ENCODE results near the gene TSPAN9.

Gene TSPAN9

DNA sequence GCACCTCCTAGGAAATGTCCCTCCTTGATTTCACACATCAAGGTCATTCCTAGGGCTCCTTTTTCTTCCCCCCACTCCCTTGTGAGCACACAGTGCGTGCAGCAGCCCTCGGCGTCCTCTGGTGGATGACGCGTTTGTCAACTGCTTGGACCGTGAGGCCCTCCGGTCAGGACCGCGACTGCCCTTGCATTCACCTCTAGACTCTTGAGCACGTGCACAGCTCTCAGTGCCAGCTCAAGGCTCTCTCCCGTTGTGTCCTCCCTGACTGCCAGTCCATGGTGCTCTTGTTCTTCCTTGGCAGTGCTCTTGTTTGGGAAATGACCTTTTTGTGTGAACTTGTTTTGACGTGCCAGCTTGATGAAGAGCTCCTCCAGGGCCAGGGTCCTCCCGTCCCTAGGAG, 67.9 kb downstream of the TSPAN9 start:
- no peak for DNase-seq

GRCh38 chr12:3145546-3146310, 68.5 kb downstream of the TSPAN9 start:
- no peak for DNase-seq

DNA sequence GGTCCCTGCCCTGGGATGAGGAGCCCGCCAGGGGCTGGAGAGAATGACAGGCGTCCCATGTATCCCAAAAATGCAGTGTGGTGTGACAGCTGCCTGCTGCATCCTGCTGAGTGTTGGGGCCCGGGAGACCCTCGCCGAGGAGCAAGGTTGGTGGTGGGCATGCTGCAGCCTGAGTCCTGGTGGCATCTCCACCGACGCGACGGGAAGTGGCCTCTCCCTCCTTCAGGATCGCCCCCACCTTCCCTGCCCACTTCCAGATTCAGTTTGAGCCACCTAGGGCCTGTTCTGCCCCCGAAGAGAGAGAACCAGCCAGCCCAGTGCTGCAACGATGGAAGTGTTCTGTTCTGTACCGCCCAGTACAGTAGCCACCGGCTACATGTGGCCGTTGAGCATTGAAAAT, 70.1 kb downstream of the TSPAN9 start:
- DNase-seq = no peak

GRCh38 chr12:3148366-3149000, 71.3 kb downstream of the TSPAN9 start:
- no peak for DNase-seq

GRCh38 chr12:3149515-3150307, 72.5 kb downstream of the TSPAN9 start:
- no peak for DNase-seq

- DNase-seq = no peak
Measured at GRCh38 chr12:3150308-3150670, 73.1 kb downstream of the TSPAN9 start.

DNA sequence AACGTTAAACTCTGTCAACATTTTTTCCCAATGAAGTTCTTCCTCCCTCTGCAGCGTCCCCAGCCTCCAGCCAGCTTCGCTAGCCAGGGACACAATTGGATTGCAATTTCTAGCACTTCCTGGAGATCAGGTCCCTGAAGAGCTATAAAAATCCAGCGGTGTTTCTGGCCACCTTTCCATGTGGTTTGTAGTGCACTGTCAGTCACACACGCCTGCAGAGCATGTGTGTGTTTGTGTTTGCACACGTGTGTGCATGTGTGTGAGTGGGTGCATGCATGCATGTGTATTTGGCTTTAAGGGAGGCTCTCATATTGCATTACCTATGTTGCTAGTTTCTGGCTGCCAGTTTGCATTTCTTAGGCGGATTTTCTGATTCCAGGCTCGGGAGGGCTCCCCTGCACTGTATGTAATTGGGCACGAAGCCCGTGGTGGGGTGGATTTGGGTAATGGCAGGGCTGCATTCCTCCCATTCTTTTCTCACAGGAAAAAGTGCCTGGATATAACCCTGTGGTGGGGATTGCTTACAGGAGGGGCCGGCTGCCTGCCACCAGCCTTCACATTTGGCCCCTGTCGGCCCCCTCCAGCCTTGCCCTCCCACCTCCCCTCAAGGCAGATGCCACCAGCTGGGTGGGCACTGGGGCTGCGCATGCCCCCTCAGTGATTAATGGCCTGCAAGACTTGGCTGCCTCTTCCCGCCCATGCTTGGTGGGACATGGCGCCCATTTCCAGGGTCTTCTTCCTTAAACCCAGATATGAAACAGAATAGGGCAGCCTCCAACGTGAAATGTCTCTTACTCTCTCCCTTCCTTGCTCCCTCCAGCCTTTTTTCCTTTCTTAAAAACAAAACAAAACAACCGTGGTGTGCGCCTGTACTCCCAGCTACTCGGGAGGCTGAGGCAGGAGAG, 74.0 kb downstream of the TSPAN9 start:
- no peak for DNase-seq

GRCh38 chr12:3152011-3152511, 74.9 kb downstream of the TSPAN9 start:
- no peak for DNase-seq

GRCh38 chr12:3152892-3153291, 75.7 kb downstream of the TSPAN9 start:
- DNase-seq = no peak

- no peak for DNase-seq
Measured at GRCh38 chr12:3154006-3154405, 76.8 kb downstream of the TSPAN9 start.

DNA sequence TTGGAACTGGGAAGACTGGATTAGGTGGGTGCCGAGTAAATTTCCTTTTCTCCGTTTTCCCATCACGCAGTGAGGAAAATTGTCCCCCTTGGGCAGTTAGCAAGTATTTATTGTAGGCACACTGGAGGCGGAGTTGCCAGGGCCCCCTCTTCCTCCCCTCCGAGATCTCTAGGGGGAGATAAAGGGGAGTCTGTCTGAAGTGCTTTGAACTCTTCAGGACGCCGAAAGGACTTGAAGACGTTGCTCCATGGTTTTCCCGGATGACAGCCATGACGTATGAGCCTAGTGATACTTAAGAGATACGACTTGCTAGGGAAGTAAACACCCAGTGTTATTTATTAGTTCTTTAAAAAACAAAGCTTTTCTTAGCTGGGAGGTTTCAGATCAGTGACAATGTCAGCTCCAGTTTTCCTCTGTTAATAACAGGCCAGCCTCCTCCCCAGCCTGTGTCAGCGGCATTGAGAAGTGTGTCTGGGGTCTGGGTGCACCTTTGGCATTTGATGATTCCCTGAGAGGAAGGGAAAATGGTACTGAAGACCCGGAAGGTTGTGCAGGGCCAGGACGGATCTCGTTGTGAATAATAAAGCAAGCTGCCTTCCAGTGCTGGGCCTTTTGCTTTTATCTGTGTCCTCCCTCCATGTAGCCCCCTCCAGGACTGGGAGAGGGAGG, 78.7 kb downstream of the TSPAN9 start:
- DNase-seq = no peak

DNA sequence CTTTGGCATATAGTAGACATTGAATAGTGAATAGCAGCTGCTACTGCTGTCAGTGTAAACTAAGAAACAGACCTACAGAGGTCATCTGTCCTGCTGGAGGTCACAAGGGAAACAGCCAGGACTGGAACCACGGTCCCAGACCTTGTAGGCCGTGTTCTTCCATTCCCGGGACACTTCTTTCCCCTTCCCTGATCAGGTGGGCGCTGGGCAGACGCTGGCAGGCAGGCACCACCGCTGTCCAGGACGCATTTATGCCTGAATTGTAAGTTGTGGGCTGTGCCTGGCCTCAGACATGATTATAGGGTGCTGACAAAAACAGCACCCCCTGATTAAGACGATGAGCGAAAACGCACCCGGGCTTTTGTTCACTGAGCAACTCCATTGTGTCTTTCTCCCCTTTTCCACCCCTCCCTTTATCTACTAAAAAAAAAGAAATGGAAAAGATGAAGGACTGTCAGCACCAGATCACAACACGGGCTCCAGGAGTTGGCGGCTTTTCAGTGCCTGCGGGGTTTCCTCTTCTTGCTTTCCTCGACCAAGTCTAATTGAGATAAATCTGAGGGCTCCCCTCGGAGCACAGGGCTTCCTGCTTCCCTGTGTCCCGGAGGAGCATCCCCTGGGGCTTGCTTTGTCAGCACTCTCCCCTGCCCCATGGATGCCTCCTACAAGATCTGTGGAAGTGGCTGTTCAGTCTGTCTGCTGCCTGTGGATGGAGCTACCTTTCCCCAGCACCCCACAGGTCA, 80.6 kb downstream of the TSPAN9 start:
- DNase-seq = no peak

GRCh38 chr12:3158851-3159465, 81.8 kb downstream of the TSPAN9 start:
- no peak for DNase-seq

DNA sequence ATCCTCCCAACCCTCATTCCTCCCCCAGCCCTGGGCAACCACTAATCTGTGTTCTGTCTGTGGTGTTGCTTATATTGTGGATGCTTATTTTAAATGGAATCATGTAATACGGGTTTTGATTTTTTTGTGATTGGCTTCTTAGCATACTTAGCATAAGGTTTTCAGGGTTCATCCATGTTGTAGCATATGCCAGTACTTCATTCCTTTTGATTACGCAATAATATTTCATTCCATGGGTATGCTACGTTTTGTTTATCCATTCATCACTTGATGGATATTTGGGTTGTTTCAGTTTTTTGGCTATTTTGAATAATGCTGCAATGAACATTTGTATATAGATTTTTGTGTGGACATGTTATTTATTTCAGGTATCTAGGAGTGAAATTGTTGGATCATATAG, 82.9 kb downstream of the TSPAN9 start:
- DNase-seq = no peak

GRCh38 chr12:3161861-3162260, 84.7 kb downstream of the TSPAN9 start:
- DNase-seq = no peak

- no peak for DNase-seq
Measured at GRCh38 chr12:3164454-3165077, 87.4 kb downstream of the TSPAN9 start.

DNA sequence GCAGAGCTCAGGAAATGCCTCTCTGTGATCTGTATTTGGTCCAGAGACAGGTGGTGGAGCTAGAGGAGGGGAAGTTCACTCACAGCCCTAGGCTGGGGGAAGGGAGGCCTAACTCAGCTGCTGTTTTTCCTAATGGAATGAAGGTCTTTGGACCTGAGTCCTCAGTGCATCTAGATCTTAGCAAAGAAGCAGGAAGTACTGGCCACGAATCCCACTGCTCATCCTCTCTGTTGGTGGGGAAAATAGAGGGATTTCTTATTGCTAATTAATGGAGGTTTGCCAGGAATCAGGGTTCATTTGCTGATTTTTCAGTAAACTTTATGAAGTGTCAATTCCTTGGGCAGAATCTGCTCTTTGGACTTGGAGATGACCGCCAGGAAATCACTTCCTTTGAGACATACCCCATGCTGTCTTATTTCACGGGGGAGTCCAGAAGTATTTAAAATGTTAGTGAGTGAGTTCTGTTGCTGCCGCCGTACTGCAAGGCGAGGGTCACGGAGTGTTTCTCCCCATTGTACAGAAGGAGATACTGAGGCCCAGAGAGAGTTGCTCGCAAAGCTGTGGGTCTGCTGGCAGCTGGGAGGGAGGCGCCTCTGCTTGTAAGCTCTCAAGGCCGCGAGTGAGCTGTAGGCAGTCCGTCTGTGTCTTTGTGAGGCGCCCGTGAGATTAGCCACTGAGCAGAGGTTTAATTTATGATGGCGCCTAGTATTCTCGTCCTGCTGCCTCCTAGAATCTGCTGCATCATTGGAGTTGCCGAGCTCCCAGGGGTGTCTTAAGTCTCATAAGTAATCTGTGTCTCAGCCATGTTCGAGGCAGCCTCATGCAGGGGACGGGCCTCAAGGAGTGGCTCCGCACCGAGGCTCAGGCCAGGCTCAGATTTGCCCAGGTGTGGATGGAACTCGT, 88.2 kb downstream of the TSPAN9 start:
- DNase-seq = no peak

DNA sequence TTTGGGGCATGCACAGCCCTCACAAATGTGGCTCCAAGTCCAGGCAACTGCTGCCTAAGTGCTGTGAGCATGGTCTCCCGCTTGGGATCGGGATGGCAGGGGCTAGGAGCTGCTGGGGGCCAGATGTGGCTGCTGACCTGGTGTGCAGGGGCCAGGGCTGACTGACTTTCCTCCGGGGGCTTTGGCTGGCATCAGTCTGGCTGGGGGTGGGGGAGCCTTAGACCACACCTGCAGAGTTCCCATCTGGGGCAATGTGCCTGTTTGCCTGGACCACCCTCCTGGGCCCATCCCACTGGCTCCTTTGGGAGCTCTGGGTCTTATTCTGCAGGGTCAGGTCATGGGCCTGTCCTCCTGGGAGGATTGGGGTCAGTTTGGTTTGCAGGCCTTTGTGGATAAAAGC, 90.5 kb downstream of the TSPAN9 start:
- DNase-seq = no peak
